ENCODE data around the gene NEDD4L. TPM values are rescaled to one million over a fixed set of nuclear protein-coding genes. Genes with fewer than 3 reads are reported as not detected.

NEDD4L gene
- total and polyA plus RNA-seq, 4 donors = 10.2 to 20.3 (median 13.2) TPM

- H3K27ac ChIP-seq (ENCODE audit: low read depth in 1 of 2, low read length in 2 of 2) = no peak overlapping the region
- no peaks in the 10 kb centered on the region for H3K27me3 ChIP-seq (ENCODE audit: control insufficient read depth in 4 of 4, insufficient read depth in 4 of 4, low read length in 3 of 4)
- no peak overlapping the region for H3K9ac ChIP-seq (ENCODE audit: low read depth in 1 of 2, low read length in 2 of 2)
- no peak overlapping the region for H3K4me3 ChIP-seq (ENCODE audit: low read depth in 1 of 3, low read length in 3 of 3)
- no peaks in the 10 kb centered on the region for H3K9me3 ChIP-seq (ENCODE audit: control insufficient read depth in 4 of 4, low read length in 3 of 4)
- peaks cover 0 to 7% (median 6%) of the 10 kb centered on the region in 4 donors for H3K4me1 ChIP-seq (ENCODE audit: control insufficient read depth in 4 of 4, insufficient read depth in 4 of 4, low read length in 3 of 4)
- no peak for TF ChIP-seq SP1 (IDR thresholded peaks at IDR 0.05)
- TF ChIP-seq YY1 (IDR thresholded peaks at IDR 0.05) = no peak
- no peak for DNase-seq (ENCODE audit: low spot score)
- no peaks in the 10 kb centered on the region for H3K36me3 ChIP-seq (ENCODE audit: control insufficient read depth in 4 of 4, insufficient read depth in 3 of 4, low read depth in 1 of 4, low read length in 3 of 4)
- 32% methylated on average over 3 of the region's 3 CpGs for WGBS
Measured at GRCh38 chr18:58058720-58059119, 14.7 kb downstream of the NEDD4L start.

GRCh38 chr18:58060254-58060653, 16.2 kb downstream of the NEDD4L start:
- Histone ChIP-seq H3K4me1 (ENCODE audit: control insufficient read depth in 4 of 4, insufficient read depth in 4 of 4, low read length in 3 of 4) (peaks cover 0 to 7% (median 6%) of the 10 kb centered on the region in 4 donors), H3K9ac (ENCODE audit: low read depth in 1 of 2, low read length in 2 of 2) (no peak overlapping the region), H3K27ac (ENCODE audit: low read depth in 1 of 2, low read length in 2 of 2) (no peak overlapping the region), H3K4me3 (ENCODE audit: low read depth in 1 of 3, low read length in 3 of 3) (no peak overlapping the region), H3K27me3 (ENCODE audit: control insufficient read depth in 4 of 4, insufficient read depth in 4 of 4, low read length in 3 of 4) (no peaks in the 10 kb centered on the region), H3K36me3 (ENCODE audit: control insufficient read depth in 4 of 4, insufficient read depth in 3 of 4, low read depth in 1 of 4, low read length in 3 of 4) (no peaks in the 10 kb centered on the region), H3K9me3 (ENCODE audit: control insufficient read depth in 4 of 4, low read length in 3 of 4) (no peaks in the 10 kb centered on the region)
- WGBS = 38% methylated on average over 5 of the region's 5 CpGs
- DNase-seq (ENCODE audit: low spot score) = no peak
- TF ChIP-seq EGR1 (IDR thresholded peaks at IDR 0.05; ENCODE audit: low read depth in 2 of 2) (no peak), CTCF (IDR thresholded peaks at IDR 0.05; ENCODE audit: low read depth, low read length, missing input control) (no peak), FOXA1 (IDR thresholded peaks at IDR 0.05) (no peak), RXRA (IDR thresholded peaks at IDR 0.05) (no peak), HNF4A (conservative IDR thresholded peaks at IDR 0.05) (no peak), FOXA2 (IDR thresholded peaks at IDR 0.05) (no peak), NR2F2 (IDR thresholded peaks at IDR 0.05) (no peak), ZBTB33 (IDR thresholded peaks at IDR 0.05) (no peak), GABPA (IDR thresholded peaks at IDR 0.05 in 1 of 2, conservative IDR thresholded peaks at IDR 0.05 in 1 of 2) (no peak), REST (IDR thresholded peaks at IDR 0.05) (no peak), HNF4G (IDR thresholded peaks at IDR 0.05) (no peak), SP1 (IDR thresholded peaks at IDR 0.05) (no peak), YY1 (IDR thresholded peaks at IDR 0.05) (no peak), JUND (IDR thresholded peaks at IDR 0.05) (no peak), TAF1 (conservative IDR thresholded peaks at IDR 0.05) (no peak), MAX (IDR thresholded peaks at IDR 0.05) (no peak), RAD21 (IDR thresholded peaks at IDR 0.05) (no peak), ATF3 (IDR thresholded peaks at IDR 0.05) (no peak)

Data from liver (tissue), 9 donors.